HEK293T (cell line): ENCODE measurements around the gene PET100.

Experiments
- CTCF ChIA-PET: fragments of 350-600 bp; formaldehyde crosslinking; extraction: SDS; loops from one replicate; lab custom pipeline; 2021; ENCODE audit warnings: antibody characterized with exemption, inconsistent platforms; lab: Yijun Ruan, JAX
- POLR2A ChIA-PET: fragments of 350-600 bp; formaldehyde crosslinking; extraction: SDS; loops from one replicate; lab custom pipeline; 2020; ENCODE audit warnings: antibody characterized with exemption, inconsistent platforms; lab: Yijun Ruan, JAX
- DNase-seq: peaks from one replicate; pipeline ENCODE4 v3.0.0; 2012; ENCODE audit warnings: mixed read lengths; ENCODE audit errors: extremely low spot score
- ARNT ChIP-seq: fragments of 450-650 bp; IDR thresholded peaks from 2 replicates; pipeline ENCODE4 v1.6.1; 2017; ENCODE audit warnings: mild to moderate bottlenecking
- BHLHE40 ChIP-seq: fragments of 450-650 bp; IDR thresholded peaks from 2 replicates; pipeline ENCODE4 v1.6.1; 2016; ENCODE audit warnings: mild to moderate bottlenecking, moderate library complexity, borderline replicate concordance
- CTBP1 ChIP-seq: fragments of 450-650 bp; IDR thresholded peaks from 2 replicates; pipeline ENCODE4 v1.6.1; 2016; ENCODE audit warnings: borderline replicate concordance
- ELF4 ChIP-seq: fragments of 450-650 bp; IDR thresholded peaks from 2 replicates; pipeline ENCODE4 v1.6.1; 2017; ENCODE audit warnings: antibody characterized with exemption
- FOXA1 ChIP-seq: fragments of 450-650 bp; IDR thresholded peaks from 2 replicates; pipeline ENCODE4 v1.6.1; 2016; ENCODE audit warnings: mild to moderate bottlenecking
- FOXK2 ChIP-seq: fragments of 450-650 bp; IDR thresholded peaks from 2 replicates; pipeline ENCODE4 v1.6.1; 2016; ENCODE audit warnings: mild to moderate bottlenecking
- FOXM1 ChIP-seq: fragments of 450-650 bp; IDR thresholded peaks from 2 replicates; pipeline ENCODE4 v1.6.1; 2017; ENCODE audit warnings: mild to moderate bottlenecking, borderline replicate concordance
- HDGF ChIP-seq: fragments of 450-650 bp; IDR thresholded peaks from 2 replicates; pipeline ENCODE4 v1.6.1; 2017; ENCODE audit warnings: antibody characterized with exemption, borderline replicate concordance
- L3MBTL2 ChIP-seq: fragments of 450-650 bp; conservative IDR thresholded peaks from 2 replicates; pipeline ENCODE4 v1.6.1; 2016; ENCODE audit warnings: mild to moderate bottlenecking
- LEF1 ChIP-seq: fragments of 450-650 bp; IDR thresholded peaks from 2 replicates; pipeline ENCODE4 v1.6.1; 2017; ENCODE audit warnings: mild to moderate bottlenecking, borderline replicate concordance
- NFRKB ChIP-seq: fragments of 450-650 bp; IDR thresholded peaks from 2 replicates; pipeline ENCODE4 v1.6.1; 2016; ENCODE audit warnings: mild to moderate bottlenecking, moderate library complexity
- SP1 ChIP-seq: fragments of 450-650 bp; IDR thresholded peaks from 2 replicates; pipeline ENCODE4 v1.6.1; 2017
- SUZ12 ChIP-seq: fragments of 450-650 bp; IDR thresholded peaks from 2 replicates; pipeline ENCODE4 v1.6.1; 2016; ENCODE audit warnings: mild to moderate bottlenecking
- TARDBP ChIP-seq: fragments of 450-650 bp; IDR thresholded peaks from 2 replicates; pipeline ENCODE4 v1.6.1; 2016
- ZNF384 ChIP-seq: fragments of 450-650 bp; IDR thresholded peaks from 2 replicates; pipeline ENCODE4 v1.6.1; 2016
- TF ChIP-seq, protein P1 (sequence below): fragments of 450-650 bp; IDR thresholded peaks from 2 replicates; pipeline ENCODE4 v1.6.1; 2016

Gene PET100

GRCh38 chr19:7610491-7611240 is 18.9 kb upstream of the PET100 start:
- CTCF ChIA-PET = no interaction called here
- no peak for TF ChIP-seq L3MBTL2
- no peak for TF ChIP-seq ELF4
- TF ChIP-seq, protein P1, sequence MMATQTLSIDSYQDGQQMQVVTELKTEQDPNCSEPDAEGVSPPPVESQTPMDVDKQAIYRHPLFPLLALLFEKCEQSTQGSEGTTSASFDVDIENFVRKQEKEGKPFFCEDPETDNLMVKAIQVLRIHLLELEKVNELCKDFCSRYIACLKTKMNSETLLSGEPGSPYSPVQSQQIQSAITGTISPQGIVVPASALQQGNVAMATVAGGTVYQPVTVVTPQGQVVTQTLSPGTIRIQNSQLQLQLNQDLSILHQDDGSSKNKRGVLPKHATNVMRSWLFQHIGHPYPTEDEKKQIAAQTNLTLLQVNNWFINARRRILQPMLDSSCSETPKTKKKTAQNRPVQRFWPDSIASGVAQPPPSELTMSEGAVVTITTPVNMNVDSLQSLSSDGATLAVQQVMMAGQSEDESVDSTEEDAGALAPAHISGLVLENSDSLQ = no peak
- no peak for TF ChIP-seq ZNF384
- no peak for TF ChIP-seq FOXA1
- TF ChIP-seq NFRKB = no peak
- no peak for TF ChIP-seq CTBP1
- no peak for TF ChIP-seq FOXM1
- TF ChIP-seq ARNT = no peak
- TF ChIP-seq HDGF = no peak
- no peak for TF ChIP-seq BHLHE40
- TF ChIP-seq SP1 = no peak
- TF ChIP-seq TARDBP = no peak
- DNase-seq = no peak
- POLR2A ChIA-PET = no interaction called here

DNA sequence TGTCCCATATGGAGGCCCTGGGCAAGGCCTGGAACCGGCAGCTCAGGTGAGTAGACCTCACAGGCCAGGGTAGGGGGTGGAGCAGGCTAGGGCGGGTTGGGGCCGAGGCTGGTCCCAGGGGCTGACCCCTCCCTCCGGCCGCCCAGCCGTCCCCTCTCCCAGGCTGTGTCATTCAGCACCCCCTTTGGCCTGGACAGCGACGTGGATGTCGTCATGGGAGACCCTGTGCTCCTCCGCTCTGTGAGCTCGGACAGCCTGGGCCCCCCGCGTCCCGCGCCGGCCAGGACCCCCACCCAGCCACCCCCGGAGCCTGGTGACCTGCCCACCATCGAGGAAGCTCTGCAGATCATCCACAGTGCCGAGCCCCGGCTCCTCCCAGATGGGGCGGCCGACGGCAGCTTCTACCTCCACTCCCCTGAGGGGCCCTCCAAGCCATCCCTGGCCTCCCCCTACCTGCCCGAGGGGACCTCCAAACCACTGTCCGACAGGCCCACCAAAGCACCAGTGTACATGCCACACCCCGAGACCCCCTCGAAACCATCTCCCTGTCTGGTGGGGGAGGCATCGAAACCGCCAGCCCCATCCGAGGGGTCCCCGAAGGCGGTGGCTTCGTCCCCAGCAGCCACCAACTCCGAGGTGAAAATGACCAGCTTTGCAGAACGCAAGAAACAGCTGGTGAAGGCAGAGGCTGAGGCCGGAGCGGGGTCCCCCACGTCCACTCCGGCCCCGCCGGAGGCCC is 17.9 kb upstream of the PET100 start:
- ChIA-PET CTCF (no interaction called here), POLR2A (no interaction called here)
- no peak for DNase-seq
- TF ChIP-seq HDGF (no peak), FOXA1 (no peak)

- CTCF ChIA-PET = no interaction called here
- TF ChIP-seq, protein P1 = no peak
- TF ChIP-seq CTBP1 (no peak), FOXM1 (no peak), ARNT (no peak), SUZ12 (no peak), ZNF384 (no peak), FOXA1 (no peak), FOXK2 (no peak), TARDBP (no peak), SP1 (no peak), HDGF (no peak), BHLHE40 (no peak), LEF1 (no peak), NFRKB (no peak), ELF4 (no peak), L3MBTL2 (no peak)
- POLR2A ChIA-PET = no interaction called here
- no peak for DNase-seq
Observed at GRCh38 chr19:7612282-7613274, 17.0 kb upstream of the PET100 start.

DNA sequence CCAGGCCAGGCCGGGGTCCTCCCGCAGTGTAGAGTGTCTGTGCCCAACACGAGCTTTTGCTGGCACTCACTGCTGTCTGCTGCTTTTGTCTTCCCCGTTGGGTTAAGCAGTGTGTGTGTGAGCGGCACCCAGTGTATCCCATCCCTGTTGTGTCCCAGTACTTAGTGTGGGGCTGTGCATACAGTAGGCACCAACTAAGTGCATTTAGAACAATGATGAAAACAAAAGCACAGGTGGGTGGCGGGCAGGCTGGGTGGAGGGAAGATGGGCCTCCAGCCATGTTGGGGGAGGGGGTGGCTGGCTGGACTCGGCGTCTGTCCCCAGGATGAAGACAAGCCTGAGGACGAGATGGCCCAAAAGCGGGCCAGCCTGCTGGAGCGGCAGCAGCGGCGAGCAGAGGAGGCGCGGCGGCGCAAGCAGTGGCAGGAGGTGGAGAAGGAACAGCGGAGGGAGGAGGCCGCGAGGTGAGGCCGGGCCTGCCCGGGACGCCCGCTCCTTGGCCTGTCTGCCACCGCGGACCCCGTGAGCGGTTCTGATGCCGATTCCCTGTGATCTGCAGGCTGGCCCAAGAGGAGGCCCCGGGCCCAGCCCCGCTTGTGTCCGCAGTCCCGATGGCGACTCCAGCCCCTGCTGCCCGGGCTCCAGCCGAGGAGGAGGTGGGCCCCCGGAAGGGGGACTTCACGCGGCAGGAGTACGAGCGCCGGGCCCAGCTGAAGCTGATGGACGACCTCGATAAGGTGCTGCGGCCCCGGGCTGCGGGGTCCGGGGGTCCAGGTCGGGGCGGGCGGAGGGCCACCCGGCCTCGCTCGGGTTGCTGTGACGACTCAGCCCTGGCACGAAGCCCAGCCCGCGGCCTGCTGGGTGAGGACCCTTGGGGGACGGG is 14.5 kb upstream of the PET100 start:
- ChIA-PET CTCF (no interaction called here), POLR2A (no interaction called here)
- TF ChIP-seq L3MBTL2 = no peak
- TF ChIP-seq SUZ12 = no peak
- no peak for TF ChIP-seq FOXK2
- TF ChIP-seq FOXA1 = no peak
- TF ChIP-seq FOXM1 = no peak
- TF ChIP-seq ARNT = no peak
- no peak for TF ChIP-seq HDGF
- no peak for TF ChIP-seq TARDBP
- TF ChIP-seq NFRKB = no peak
- TF ChIP-seq SP1 = no peak
- TF ChIP-seq, protein P1 = no peak
- no peak for TF ChIP-seq ELF4
- no peak for TF ChIP-seq ZNF384
- no peak for TF ChIP-seq LEF1
- no peak for TF ChIP-seq BHLHE40
- no peak for TF ChIP-seq CTBP1
- no peak for DNase-seq
